SIG-M5 treated with dmso at 0.1 percent for 504 hours (cell line): ENCODE data around the gene TMEM79.

ENCODE experiments used
- DNase-seq: peaks from one replicate; lab custom pipeline; 2025; ENCODE audit not compliant: unreplicated experiment; lab: John Stamatoyannopoulos, UW

Gene TMEM79

GRCh38 chr1:156262461-156263287 is 21.5 kb upstream of the TMEM79 start:
- no peak for DNase-seq

- DNase-seq, result no peak
Measured at GRCh38 chr1:156263288-156263655, 20.9 kb upstream of the TMEM79 start.

GRCh38 chr1:156266051-156266450 is 18.1 kb upstream of the TMEM79 start:
- DNase-seq, result no peak

- no peak for DNase-seq
Measured at GRCh38 chr1:156268336-156268735, 15.8 kb upstream of the TMEM79 start.

- no peak for DNase-seq
Measured at GRCh38 chr1:156270314-156270713, 13.8 kb upstream of the TMEM79 start.

GRCh38 chr1:156276532-156276931 is 7.6 kb upstream of the TMEM79 start:
- DNase-seq, result peak; percentile 89

- peak; percentile 86 for DNase-seq
Measured at GRCh38 chr1:156276966-156277381, 7.2 kb upstream of the TMEM79 start.

GRCh38 chr1:156279837-156280236 is 4.3 kb upstream of the TMEM79 start:
- DNase-seq, result no peak

- DNase-seq, result peak; percentile 95
Measured at GRCh38 chr1:156281281-156281680, 2.8 kb upstream of the TMEM79 start.

GRCh38 chr1:156281693-156282478 is 2.2 kb upstream of the TMEM79 start:
- DNase-seq, result peak; percentile 62

- DNase-seq, result peak; percentile 99
Measured at GRCh38 chr1:156282479-156283222, 1.5 kb upstream of the TMEM79 start, which contains the start of gene SMG5. Gene SMG5, minus strand, starts transcription at chr1:156282825. Its CDS starts 145 bp downstream, at chr1:156282680.

- DNase-seq, result no peak
Measured at GRCh38 chr1:156283521-156283920, 604 bp upstream of the TMEM79 start.

GRCh38 chr1:156284757-156285156 is 632 bp downstream of the TMEM79 start:
- DNase-seq, result peak; percentile 73

GRCh38 chr1:156285437-156285836 is 1.3 kb downstream of the TMEM79 start:
- DNase-seq, result no peak

GRCh38 chr1:156286061-156286460 is 1.9 kb downstream of the TMEM79 start:
- DNase-seq, result no peak

GRCh38 chr1:156289857-156290256 is 5.7 kb downstream of the TMEM79 start:
- no peak for DNase-seq

- DNase-seq, result no peak
Measured at GRCh38 chr1:156291226-156292061, 7.3 kb downstream of the TMEM79 start.

- DNase-seq, result no peak
Measured at GRCh38 chr1:156293098-156293434, 8.9 kb downstream of the TMEM79 start.

GRCh38 chr1:156293895-156294294 is 9.8 kb downstream of the TMEM79 start:
- no peak for DNase-seq

GRCh38 chr1:156295391-156295947 is 11.3 kb downstream of the TMEM79 start, which contains the start of gene GLMP:
Gene GLMP, minus strand, starts transcription at chr1:156295679. Its CDS starts 34 bp downstream, at chr1:156295645.
- DNase-seq, result peak; percentile 22
